HG03045 (cell line): ENCODE results near the gene AQP12B.
"Not testable (repeated sequence)": the region's sequence is repeated elsewhere in the genome, so short reads cannot be mapped to it uniquely, and the experiment has no call there.

Source experiments
- ATAC-seq: cut with Tn5 transposase; IDR thresholded peaks from one replicate; pipeline ENCODE4 v1.9.1; 2021; ENCODE audit warnings: mild to moderate bottlenecking, moderate library complexity; ENCODE audit not compliant: unreplicated experiment

Gene AQP12B

GRCh38 chr2:240682431-240683224 lies at the start of gene AQP12B:
Gene AQP12B (minus strand): TSS chr2:240682885. CDS start chr2:240682837, 48 bp downstream.
- not testable (repeated sequence) for ATAC-seq

- ATAC-seq, result no peak
Observed at GRCh38 chr2:240732184-240732583, 49.5 kb upstream of the AQP12B start.

GRCh38 chr2:240731178-240731545 lies 48.5 kb upstream of the AQP12B start:
- no peak for ATAC-seq

GRCh38 chr2:240730501-240731177 lies 48.0 kb upstream of the AQP12B start:
- ATAC-seq, result no peak

- no peak for ATAC-seq
Observed at GRCh38 chr2:240728827-240729226, 46.1 kb upstream of the AQP12B start.

GRCh38 chr2:240728361-240728760 lies 45.7 kb upstream of the AQP12B start:
- ATAC-seq, result no peak

GRCh38 chr2:240727913-240728312 lies 45.2 kb upstream of the AQP12B start:
- ATAC-seq, result no peak

- no peak for ATAC-seq
Observed at GRCh38 chr2:240727439-240727838, 44.8 kb upstream of the AQP12B start.

GRCh38 chr2:240726876-240727275 lies 44.2 kb upstream of the AQP12B start:
- no peak for ATAC-seq

- ATAC-seq, result no peak
Observed at GRCh38 chr2:240725671-240726070, 43.0 kb upstream of the AQP12B start.

GRCh38 chr2:240725266-240725665 lies 42.6 kb upstream of the AQP12B start:
- no peak for ATAC-seq

- no peak for ATAC-seq
Observed at GRCh38 chr2:240724431-240724830, 41.7 kb upstream of the AQP12B start.

GRCh38 chr2:240723851-240724250 lies 41.2 kb upstream of the AQP12B start:
- no peak for ATAC-seq

GRCh38 chr2:240722796-240723735 lies 40.4 kb upstream of the AQP12B start:
- no peak for ATAC-seq

GRCh38 chr2:240722376-240722775 lies 39.7 kb upstream of the AQP12B start:
- no peak for ATAC-seq

- no peak for ATAC-seq
Observed at GRCh38 chr2:240721596-240722180, 39.0 kb upstream of the AQP12B start.

- no peak for ATAC-seq
Observed at GRCh38 chr2:240720686-240721595, 38.3 kb upstream of the AQP12B start.

GRCh38 chr2:240719676-240720545 lies 37.2 kb upstream of the AQP12B start:
- ATAC-seq, result no peak
